ENCODE results near the gene TBC1D19.
"Not testable (repeated sequence)": the region's sequence is repeated elsewhere in the genome, so short reads cannot be mapped to it uniquely, and the experiment has no call there.

Gene TBC1D19

GRCh38 chr4:26596843-26597242, 13.0 kb downstream of the TBC1D19 start:
- no peak for DNase-seq (ENCODE audit: low spot score)

GRCh38 chr4:26601204-26601603, 17.3 kb downstream of the TBC1D19 start:
- no peak for DNase-seq (ENCODE audit: low spot score)

GRCh38 chr4:26607776-26608175, 23.9 kb downstream of the TBC1D19 start:
- DNase-seq (ENCODE audit: low spot score) = no peak

GRCh38 chr4:26609391-26609790, 25.5 kb downstream of the TBC1D19 start:
- DNase-seq (ENCODE audit: low spot score) = no peak

GRCh38 chr4:26609868-26610267, 26.0 kb downstream of the TBC1D19 start:
- no peak for DNase-seq (ENCODE audit: low spot score)

GRCh38 chr4:26611372-26611771, 27.5 kb downstream of the TBC1D19 start:
- no peak for DNase-seq (ENCODE audit: low spot score)

- DNase-seq (ENCODE audit: low spot score) = no peak
These were observed 28.0 kb downstream of the TBC1D19 start for GRCh38 chr4:26611885-26612284.

GRCh38 chr4:26613237-26613636, 29.4 kb downstream of the TBC1D19 start:
- no peak for DNase-seq (ENCODE audit: low spot score)

- DNase-seq (ENCODE audit: low spot score) = no peak
These were observed 29.9 kb downstream of the TBC1D19 start for GRCh38 chr4:26613735-26614134.

GRCh38 chr4:26619784-26620183, 35.9 kb downstream of the TBC1D19 start:
- no peak for DNase-seq (ENCODE audit: low spot score)

GRCh38 chr4:26621366-26621765, 37.5 kb downstream of the TBC1D19 start:
- DNase-seq (ENCODE audit: low spot score) = no peak

GRCh38 chr4:26622913-26623312, 39.0 kb downstream of the TBC1D19 start:
- no peak for DNase-seq (ENCODE audit: low spot score)

GRCh38 chr4:26626658-26627057, 42.8 kb downstream of the TBC1D19 start:
- not testable (repeated sequence) for DNase-seq (ENCODE audit: low spot score)

- no peak for DNase-seq (ENCODE audit: low spot score)
These were observed 49.0 kb downstream of the TBC1D19 start for GRCh38 chr4:26632916-26633315.

GRCh38 chr4:26634237-26634636, 50.4 kb downstream of the TBC1D19 start:
- no peak for DNase-seq (ENCODE audit: low spot score)

GRCh38 chr4:26636458-26636857, 52.6 kb downstream of the TBC1D19 start:
- DNase-seq (ENCODE audit: low spot score) = no peak

- not testable (repeated sequence) for DNase-seq (ENCODE audit: low spot score)
These were observed 56.8 kb downstream of the TBC1D19 start for GRCh38 chr4:26640639-26641038.

- DNase-seq (ENCODE audit: low spot score) = no peak
These were observed 63.8 kb downstream of the TBC1D19 start for GRCh38 chr4:26647523-26648224.

GRCh38 chr4:26648260-26648659, 64.4 kb downstream of the TBC1D19 start:
- no peak for DNase-seq (ENCODE audit: low spot score)

GRCh38 chr4:26660261-26660660, 76.4 kb downstream of the TBC1D19 start:
- DNase-seq (ENCODE audit: low spot score) = no peak

- DNase-seq (ENCODE audit: low spot score) = no peak
These were observed 80.0 kb downstream of the TBC1D19 start for GRCh38 chr4:26663888-26664287.

GRCh38 chr4:26670903-26671537, 87.1 kb downstream of the TBC1D19 start:
- DNase-seq (ENCODE audit: low spot score) = no peak

GRCh38 chr4:26679040-26679695, 95.3 kb downstream of the TBC1D19 start:
- DNase-seq (ENCODE audit: low spot score) = not testable (repeated sequence)
